HG03159 (cell line): ENCODE measurements around the gene LMNA.
"Not testable (repeated sequence)": the region's sequence is repeated elsewhere in the genome, so short reads cannot be mapped to it uniquely, and the experiment has no call there.

Experiments
- ATAC-seq: cut with Tn5 transposase; IDR thresholded peaks from one replicate; pipeline ENCODE4 v1.9.1; 2021; ENCODE audit warnings: mild to moderate bottlenecking, moderate library complexity; ENCODE audit not compliant: unreplicated experiment

LMNA gene

DNA sequence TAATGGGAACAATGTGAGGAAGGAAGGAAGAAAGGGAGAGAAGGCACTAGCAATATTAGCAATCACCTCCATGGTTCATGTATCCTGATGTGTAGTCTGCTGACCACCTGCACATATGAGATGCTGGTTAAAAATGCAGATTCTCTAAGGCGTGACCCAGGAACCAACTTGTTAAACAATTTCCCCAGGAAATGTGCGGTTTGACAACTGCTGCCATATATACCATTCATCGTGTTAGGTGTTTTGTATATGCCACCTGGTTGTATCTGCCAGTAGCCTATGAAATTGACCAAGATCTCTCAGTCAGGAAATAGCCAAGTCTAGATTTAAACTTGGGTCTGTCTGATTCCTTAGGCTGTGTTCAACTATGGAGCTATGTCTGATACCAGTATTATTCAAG, 43.0 kb downstream of the LMNA start:
- no peak for ATAC-seq

DNA sequence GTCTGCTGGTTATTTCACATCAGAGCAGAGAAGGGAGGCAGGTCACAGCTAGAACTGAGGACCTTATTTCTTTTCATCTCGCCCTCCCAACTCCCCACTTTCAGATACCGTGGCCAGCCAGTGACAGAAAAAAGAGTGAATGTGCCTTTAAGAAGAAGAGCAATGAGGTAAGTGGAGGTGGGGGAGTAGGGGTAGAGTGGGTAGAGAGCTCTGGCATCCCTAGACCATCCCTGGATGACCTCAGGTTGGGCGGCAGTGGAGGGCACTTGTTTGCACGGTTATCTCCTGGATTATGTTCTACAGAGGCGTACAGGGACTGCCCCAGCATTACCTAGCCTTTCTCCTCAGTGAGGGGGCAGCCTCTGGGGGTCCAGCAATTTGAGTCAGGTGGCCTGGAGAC, 43.5 kb downstream of the LMNA start:
- ATAC-seq: no peak

DNA sequence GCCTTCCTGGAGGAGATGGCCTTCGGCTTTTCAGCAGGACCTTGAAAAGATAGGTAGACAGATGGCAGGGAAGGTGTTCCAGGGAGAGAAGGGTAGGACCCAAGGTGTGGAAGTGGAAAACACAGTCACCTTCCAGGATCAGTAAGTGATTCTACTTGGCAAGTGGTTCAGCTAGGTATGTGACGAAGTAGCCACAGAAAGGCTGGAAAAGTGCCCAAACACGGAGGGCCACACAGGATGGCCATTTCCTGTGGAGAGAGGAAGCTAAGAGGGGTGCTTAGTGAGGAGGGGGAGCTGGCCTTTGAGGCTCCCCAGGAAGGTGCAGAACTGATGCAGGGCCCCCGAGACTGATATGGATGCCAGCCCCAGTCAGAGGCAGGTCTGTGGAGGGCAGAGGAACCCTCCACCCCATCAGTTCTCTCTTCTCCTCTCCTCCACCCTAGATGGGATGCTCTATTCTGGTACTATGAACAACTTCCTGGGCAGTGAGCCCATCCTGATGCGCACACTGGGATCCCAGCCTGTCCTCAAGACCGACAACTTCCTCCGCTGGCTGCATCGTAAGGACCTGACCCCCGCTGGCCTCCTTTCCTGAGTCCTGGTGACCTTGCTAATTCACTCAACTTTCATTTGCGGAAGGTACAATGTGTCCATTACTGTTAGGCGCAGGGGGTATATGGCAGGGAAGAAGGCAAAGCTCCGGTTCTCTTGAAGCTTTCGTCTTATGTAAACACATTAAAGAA, 45.7 kb downstream of the LMNA start:
- ATAC-seq: no peak

DNA sequence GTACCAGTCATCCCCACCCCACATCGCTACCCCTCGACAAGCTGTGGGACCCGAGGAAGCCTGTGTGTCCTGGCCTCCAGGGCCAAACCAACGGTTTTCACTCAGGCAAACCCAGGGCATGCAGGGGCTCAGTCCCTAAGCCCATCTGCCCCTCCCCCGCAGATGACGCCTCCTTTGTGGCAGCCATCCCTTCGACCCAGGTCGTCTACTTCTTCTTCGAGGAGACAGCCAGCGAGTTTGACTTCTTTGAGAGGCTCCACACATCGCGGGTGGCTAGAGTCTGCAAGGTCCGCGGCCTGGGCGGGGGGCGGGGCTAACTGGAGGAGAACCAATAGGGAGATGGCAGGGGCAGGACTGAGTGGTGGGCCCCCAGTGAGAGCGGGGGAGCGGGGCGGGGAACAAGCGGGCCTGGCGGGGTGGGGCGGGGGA, 46.2 kb downstream of the LMNA start:
- ATAC-seq: no peak

DNA sequence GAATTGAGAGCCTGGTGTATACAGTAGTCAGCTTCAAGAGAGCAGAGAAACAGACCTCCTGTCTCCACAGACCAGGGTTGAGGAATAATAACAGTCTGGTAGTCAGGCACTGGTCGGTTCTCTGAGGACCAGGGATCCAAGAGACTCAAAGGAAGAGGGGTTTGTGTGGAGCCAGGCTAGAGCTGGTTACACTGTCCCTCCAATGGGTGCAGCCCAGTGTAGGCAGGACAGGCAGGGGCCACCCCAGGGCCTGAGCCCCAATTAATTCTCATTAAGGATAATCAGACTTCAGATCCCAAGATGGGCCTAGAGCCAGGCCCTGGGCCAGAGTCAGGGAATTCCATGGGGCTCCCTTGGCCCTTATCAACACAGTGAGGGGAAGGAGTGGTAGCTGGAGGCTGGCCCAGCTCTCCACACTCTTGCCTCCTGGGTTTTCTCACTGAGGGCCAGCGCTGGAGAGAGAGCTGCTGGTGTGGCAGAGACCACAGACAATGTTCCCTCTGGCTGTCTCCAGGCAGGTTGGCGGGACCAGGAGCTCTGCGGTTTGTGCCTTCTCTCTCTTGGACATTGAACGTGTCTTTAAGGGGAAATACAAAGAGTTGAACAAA, 48.0 kb downstream of the LMNA start:
- ATAC-seq: no peak

DNA sequence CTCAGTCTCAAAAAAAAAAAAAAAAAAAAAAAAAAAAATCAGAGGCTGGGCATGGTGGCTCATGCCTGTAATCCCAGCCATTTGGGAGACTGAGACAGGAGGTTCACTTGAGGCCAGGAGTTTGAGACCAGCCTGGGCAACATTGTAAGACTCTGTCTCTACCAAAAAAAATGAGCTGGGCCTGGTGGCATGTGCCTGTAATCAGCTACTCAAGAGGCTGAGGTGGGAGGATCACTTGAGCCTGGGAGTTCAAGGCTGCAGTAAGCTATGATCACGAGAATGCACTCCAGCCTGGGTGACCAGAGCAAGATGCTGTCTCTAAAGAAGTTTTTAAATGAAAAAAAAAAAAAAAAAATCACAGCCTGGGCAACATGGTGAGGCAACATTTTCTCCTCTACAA, 49.2 kb downstream of the LMNA start:
- ATAC-seq: no peak

DNA sequence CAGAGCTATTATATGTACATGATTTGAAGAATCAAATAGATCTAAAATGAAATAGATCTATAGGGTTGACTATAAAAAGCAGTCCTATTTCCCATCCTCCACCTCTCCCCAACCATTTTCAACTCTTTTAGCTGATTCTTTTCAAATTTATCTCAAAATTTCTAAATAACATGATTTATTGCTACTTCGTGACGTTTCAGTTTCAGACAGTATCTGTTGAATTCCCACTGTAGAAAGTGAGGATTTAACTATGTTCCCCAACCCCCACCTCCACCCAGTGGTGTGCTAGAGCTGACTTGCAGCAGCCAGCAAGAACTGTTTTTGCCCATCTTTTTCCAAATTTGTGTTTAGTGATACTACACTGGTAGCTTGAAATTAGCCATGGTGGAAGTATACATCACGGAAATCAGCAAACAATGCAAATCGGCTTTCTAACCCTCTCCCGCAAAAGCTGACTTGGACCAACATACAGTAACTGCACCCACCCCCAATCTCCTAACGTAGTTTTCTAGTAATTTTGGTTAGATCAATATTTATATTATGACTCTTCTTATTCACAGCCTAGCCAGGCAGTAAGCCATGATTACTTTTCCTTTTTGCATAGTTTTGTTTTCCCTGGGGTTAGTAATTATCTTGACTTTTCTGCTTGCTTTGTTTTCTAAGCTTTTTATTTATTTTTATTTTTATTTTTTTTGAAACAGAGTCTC, 49.8 kb downstream of the LMNA start:
- ATAC-seq: no peak

DNA sequence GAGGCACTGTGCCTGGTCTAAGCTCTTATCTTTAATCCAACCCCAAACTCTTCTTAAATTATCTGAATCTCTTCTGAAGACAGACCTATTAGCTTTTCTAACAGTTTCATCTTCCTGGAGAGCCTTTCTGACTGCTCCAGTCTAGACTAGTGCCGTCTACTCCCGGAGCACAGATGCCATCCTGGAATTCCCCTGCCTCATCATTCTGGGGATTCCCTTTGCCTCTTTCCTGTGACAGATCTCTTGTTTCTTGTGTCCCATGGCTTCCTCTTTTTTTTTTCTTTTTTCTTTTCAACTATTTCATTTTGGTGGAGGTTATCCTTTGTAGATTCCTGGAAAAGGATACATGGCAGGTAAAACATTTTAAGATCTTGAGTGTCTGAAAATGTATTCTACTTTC, 50.6 kb downstream of the LMNA start:
- ATAC-seq: no peak

DNA sequence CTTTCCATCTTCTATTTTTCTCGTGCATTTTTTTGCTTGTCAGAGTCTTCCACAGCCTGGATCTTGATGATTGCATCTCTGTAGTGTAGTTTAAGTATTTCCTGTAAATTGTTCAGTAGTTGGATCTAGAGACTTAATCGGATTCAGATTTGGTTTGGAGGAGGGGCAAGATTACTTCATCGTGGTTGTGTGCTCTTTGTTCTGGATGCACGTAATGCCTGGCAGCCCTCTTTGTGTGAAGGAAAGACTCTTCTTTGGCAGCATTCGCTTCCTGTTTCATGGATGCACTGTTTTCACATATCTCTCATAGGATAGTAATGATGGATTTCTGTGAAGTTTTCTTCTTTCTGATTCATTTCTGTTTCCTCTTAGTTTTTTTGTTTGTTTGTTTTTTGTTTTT, 53.0 kb downstream of the LMNA start:
- ATAC-seq: no peak

DNA sequence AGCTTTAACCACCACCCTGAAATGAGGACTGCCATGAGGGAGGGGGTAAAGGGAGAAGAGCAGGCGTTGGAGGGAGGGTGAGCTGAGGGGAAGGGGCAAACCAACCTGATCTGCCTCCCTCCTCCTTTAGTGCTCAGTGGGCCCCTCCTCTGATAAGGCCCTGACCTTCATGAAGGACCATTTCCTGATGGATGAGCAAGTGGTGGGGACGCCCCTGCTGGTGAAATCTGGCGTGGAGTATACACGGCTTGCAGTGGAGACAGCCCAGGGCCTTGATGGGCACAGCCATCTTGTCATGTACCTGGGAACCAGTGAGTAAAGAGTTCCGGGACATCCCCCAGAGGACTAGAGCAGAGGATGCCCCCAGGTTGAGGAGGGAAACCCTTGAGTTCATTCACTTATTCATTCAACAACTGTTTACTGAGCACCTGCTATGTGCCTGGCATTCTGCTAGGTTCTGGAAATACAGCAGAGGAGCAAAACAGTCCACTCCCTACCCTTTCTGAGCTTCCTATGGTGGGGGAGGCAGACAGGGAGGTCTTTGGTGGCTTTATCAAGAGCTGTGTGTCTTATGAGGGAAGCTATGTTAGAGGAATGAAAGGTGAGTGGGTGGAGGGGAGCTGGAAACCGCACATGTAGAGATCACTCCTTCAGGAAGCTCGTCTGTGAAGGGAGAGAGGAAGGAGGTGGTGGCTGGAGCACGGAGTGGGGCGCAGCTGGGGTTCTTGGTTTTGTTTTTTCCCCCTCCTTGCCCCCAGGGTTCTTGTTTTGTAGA, 58.4 kb downstream of the LMNA start:
- no peak for ATAC-seq

DNA sequence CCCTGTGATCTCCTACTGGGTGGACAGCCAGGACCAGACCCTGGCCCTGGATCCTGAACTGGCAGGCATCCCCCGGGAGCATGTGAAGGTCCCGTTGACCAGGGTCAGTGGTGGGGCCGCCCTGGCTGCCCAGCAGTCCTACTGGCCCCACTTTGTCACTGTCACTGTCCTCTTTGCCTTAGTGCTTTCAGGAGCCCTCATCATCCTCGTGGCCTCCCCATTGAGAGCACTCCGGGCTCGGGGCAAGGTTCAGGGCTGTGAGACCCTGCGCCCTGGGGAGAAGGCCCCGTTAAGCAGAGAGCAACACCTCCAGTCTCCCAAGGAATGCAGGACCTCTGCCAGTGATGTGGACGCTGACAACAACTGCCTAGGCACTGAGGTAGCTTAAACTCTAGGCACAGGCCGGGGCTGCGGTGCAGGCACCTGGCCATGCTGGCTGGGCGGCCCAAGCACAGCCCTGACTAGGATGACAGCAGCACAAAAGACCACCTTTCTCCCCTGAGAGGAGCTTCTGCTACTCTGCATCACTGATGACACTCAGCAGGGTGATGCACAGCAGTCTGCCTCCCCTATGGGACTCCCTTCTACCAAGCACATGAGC, 62.2 kb downstream of the LMNA start:
- ATAC-seq: no peak

DNA sequence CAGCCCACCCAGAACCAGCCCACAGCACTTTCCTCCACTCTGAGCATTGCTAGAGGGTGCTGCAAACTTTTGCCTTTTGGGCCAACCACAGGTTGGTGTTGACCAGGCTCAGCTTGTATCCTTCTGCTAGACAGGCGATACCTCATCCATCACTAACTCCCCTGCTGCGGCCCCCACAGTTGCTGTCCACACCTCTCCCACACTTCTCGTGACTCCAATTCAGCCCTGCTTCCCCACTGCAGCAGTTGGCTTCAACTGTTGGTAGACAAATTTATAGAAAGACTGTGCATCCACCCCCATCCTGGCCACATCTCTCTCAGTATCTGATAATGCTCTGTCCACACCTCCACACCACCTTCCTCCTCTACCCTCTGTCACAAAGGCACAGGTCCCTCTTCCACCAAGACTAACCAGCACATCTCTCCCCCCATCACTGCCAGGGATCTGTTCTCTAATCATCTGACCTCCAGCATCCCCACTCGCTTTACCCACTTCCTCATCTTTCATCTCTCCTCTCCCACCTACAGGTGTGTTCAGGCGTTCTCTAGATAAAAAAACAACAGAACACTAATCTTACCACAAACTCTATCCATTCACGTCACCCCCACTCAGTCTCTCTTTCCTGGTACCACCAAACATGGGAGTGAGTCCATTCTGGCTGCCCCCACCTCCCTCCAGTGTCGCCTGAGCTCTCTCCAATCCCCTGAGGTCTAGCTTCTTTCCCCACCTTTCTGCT, 63.6 kb downstream of the LMNA start:
- no peak for ATAC-seq

DNA sequence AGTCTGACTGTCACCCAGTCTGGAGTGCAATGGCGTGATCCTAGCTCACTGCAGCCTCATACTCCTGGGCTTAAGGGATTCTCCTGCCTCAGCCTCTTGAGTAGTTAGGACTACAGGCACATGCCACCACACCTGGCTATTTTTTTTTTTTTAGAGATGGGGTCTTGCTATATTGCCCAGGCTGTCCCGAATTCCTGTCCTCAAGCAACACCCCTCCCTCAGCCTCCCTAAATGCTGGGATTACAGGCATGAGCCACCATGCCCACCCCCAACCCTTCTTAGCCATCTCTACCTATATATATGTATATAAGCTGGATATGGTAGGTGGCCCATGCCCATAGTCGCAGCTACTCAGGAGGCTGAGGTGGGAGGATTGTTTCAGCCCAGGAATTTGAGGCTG, 66.0 kb downstream of the LMNA start:
- no peak for ATAC-seq

DNA sequence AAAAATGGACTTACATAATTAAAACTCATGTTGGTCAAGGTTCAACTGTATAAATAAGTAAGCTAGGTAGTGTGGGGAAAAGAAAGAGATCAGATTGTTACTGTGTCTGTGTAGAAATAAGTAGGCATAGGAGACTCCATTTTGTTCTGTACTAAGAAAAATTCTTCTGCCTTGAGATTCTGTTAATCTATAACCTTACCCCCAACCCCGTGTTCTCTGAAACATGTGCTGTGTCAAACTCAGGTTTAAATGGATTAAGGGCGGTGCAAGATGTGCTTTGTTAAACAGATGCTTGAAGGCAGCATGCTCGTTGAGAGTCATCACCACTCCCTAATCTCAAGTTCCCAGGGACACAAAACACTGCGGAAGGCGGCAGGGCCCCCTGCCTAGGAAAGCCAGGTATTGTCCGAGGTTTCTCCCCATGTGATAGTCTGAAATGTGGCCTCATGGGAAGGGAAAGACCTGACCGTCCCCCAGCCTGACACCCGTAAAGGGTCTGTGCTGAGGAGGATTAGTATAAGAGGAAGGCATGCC, 66.9 kb downstream of the LMNA start:
- not testable (repeated sequence) for ATAC-seq

DNA sequence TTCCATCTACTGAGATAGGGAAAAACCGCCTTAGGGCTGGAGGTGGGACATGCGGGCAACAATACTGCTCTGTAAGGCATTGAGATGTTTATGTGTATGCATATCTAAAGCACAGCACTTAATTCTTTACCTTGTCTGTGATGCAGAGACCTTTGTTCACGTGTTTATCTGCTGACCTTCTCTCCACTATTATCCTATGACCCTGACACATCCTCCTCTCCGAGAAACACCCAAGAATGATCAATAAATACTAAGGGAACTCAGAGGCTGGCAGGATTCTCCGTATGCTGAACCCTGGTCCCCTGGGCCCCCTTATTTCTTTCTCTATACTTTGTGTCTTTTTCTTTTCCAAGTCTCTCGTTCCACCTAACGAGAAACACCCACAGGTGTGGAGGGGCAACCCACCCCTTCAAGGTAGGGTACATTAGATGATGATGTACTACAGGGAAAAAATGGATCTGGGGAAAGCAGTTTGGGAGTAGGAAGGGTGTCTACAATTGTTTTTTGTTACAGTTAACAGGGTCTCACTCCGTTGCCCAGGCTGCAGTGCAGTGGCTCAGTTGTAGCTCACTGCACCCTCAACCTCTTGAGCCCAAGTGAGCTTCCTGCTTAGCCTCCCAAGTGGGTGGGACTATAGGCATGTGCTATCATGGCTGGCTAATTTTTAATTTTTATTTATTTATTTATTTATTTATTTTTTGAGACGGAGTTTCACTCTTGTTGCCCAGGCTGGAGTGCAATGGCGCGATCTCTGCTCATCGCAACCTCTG, 67.7 kb downstream of the LMNA start:
- not testable (repeated sequence) for ATAC-seq

DNA sequence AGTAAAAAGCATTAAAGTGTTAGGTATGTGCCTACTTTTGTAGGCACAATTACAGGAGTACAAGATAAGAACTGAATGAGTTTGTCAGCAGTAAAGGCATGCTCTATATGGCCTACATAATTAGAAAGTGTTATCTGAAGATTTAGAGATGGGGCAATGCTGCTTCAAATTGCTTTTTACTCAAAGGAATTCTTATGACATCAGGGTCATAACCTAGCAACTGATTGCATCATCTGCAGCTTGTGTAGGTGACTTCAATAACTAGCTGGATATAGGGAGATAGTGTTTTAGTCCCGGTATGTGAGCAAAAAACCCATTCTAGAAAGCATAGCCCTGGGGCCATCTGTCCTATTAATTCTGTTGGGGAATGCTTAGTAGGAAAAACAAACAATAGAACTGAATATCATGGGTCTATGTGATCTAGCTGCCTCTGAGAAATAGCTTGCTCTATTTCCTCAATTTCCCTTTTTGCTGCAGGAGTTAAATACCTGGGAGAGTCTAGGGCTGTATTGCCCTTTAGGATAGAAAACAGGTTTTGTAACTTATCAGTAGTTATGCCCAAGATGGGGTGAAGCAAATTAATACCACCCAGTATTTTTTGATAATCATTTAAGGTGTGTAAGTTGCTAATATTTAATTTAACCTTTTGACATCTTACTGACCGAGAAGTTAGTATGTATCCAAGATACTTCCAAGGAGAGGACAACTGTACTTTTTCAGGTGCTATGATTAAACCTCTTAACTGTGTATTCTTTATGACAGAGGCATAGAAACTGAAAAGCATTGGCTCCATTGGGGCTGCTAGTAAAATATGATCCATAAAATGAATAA, 72.1 kb downstream of the LMNA start:
- ATAC-seq: not testable (repeated sequence)
